MCF 10A (cell line): Measurements from ENCODE around the gene CDK2AP2. TPM values are rescaled to one million over a fixed set of nuclear protein-coding genes. Genes with fewer than 3 reads are reported as not detected.
A peak's percentile ranks its signal among the peaks of the same experiment; 100 is the strongest.

Experiments
- BruUV-seq: library from RNA; stranded (reverse); fragments of 400-500 nt; replicated peaks from 2 replicates; lab custom pipeline; 2021; lab: Mats Ljungman, UMichigan
- CTCF ChIA-PET: fragments of 300-600 bp; sonication (Branson Sonifier 250); formaldehyde crosslinking; extraction: SDS; loops from one replicate; lab custom pipeline; 2021; ENCODE audit warnings: antibody characterized with exemption, inconsistent platforms; lab: Yijun Ruan, JAX
- POLR2A ChIA-PET: fragments of 300-600, 350-650 bp; sonication (Branson Sonifier 250); formaldehyde crosslinking; extraction: SDS; loops from one replicate; lab custom pipeline; 2020; ENCODE audit warnings: antibody characterized with exemption, inconsistent platforms; lab: Yijun Ruan, JAX
- DNase-seq: peaks from one replicate; pipeline ENCODE4 v3.0.0-alpha.2; 2018; ENCODE audit not compliant: unreplicated experiment
- H3K27ac Mint-ChIP-seq: one replicate; pipeline ENCODE4 v1.8.0; 2022; ENCODE audit warnings: mild to moderate bottlenecking, low read depth, mixed read lengths; ENCODE audit not compliant: unreplicated experiment
- H3K27me3 Mint-ChIP-seq: one replicate; pipeline ENCODE4 v1.8.0; 2022; ENCODE audit warnings: mixed read lengths; ENCODE audit not compliant: insufficient read depth, unreplicated experiment
- H3K36me3 Mint-ChIP-seq: one replicate; pipeline ENCODE4 v1.8.0; 2022; ENCODE audit warnings: mild to moderate bottlenecking, moderate library complexity, mixed read lengths; ENCODE audit not compliant: insufficient read depth, unreplicated experiment
- H3K4me1 Mint-ChIP-seq: one replicate; pipeline ENCODE4 v1.8.0; 2022; ENCODE audit warnings: mixed read lengths; ENCODE audit not compliant: insufficient read depth, unreplicated experiment
- H3K4me3 Mint-ChIP-seq: one replicate; pipeline ENCODE4 v1.8.0; 2022; ENCODE audit warnings: mild to moderate bottlenecking, moderate library complexity, mixed read lengths; ENCODE audit not compliant: unreplicated experiment
- H3K9me3 Mint-ChIP-seq: one replicate; pipeline ENCODE4 v1.8.0; 2022; ENCODE audit warnings: mixed read lengths; ENCODE audit not compliant: unreplicated experiment
- intact Hi-C: fragments of 100-400 bp; cut with micrococcal nuclease; formaldehyde crosslinking; loops from 2 replicates; pipeline ENCODE4 v1.14.1; 2022
- total RNA-seq: library from RNA; stranded (reverse); gene quantifications from 2 replicates; pipeline ENCODE4 v1.2.3, GENCODE V29; 2022
- TF ChIP-seq, protein P1 (sequence below): fragments of 200-600 bp; IDR thresholded peaks from one replicate; pipeline ENCODE4 v1.8.0; 2022; ENCODE audit warnings: antibody characterized with exemption, mild to moderate bottlenecking; ENCODE audit not compliant: unreplicated experiment

The CDK2AP2 gene
- total RNA-seq, 1 experiment from 2014 or later: 93.7 TPM

- H3K27ac Mint-ChIP-seq: no peak overlapping the region
Measured at GRCh38 chr11:67470337-67471002, 37.5 kb downstream of the CDK2AP2 start.

DNA sequence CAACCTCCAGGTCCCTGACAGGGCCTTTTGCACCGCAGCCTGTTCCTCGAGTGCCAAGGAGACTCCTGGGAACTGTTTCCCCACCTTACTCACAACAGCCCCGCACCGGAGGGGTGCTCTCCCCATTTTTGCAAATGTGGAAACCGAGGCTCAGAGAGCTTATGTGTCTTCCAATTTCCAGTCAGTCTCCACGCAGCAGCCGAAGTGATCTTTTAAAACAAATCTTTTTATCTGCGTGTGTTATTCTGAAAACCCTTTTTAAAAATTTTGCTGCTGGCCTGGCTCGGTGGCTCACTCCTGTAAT, 38.5 kb downstream of the CDK2AP2 start:
- no peak for DNase-seq
- TF ChIP-seq, protein P1, sequence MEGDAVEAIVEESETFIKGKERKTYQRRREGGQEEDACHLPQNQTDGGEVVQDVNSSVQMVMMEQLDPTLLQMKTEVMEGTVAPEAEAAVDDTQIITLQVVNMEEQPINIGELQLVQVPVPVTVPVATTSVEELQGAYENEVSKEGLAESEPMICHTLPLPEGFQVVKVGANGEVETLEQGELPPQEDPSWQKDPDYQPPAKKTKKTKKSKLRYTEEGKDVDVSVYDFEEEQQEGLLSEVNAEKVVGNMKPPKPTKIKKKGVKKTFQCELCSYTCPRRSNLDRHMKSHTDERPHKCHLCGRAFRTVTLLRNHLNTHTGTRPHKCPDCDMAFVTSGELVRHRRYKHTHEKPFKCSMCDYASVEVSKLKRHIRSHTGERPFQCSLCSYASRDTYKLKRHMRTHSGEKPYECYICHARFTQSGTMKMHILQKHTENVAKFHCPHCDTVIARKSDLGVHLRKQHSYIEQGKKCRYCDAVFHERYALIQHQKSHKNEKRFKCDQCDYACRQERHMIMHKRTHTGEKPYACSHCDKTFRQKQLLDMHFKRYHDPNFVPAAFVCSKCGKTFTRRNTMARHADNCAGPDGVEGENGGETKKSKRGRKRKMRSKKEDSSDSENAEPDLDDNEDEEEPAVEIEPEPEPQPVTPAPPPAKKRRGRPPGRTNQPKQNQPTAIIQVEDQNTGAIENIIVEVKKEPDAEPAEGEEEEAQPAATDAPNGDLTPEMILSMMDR: no peak
- Mint-ChIP-seq H3K4me3 (peak overlapping the region; percentile 95), H3K4me1 (peaks cover 13% of the 10 kb centered on the region), H3K36me3 (peaks cover 10% of the 10 kb centered on the region), H3K27ac (no peak overlapping the region), H3K9me3 (no peaks in the 10 kb centered on the region), H3K27me3 (no peaks in the 10 kb centered on the region)
- ChIA-PET CTCF (interaction anchor here (0.6 to 1.2 kb wide), 8 partner anchors 16 to 239 kb away, joined by 3 to 8 read pairs (median 3); partner anchors contain the start of genes PITPNM1 and PPP1CA), POLR2A (interaction anchor here (0.6 to 3.2 kb wide), 12 partner anchors 12 to 338 kb away, joined by 3 to 48 read pairs (median 4); partner anchors contain the start of genes AIP, CORO1B, GSTP1 and PITPNM1)
- intact Hi-C loops: loop anchor here (1.0 kb wide), 2 partner anchors 37 to 68 kb away; partner anchors contain the start of gene PPP1CA
- no TSS peak for BruUV-seq

More at GRCh38 chr11:67470337-67471002, 37.5 kb downstream of the CDK2AP2 start:
- CTCF ChIA-PET: interaction anchor here (0.6 to 1.2 kb wide), 4 partner anchors 30 to 114 kb away, joined by 3 to 8 read pairs (median 4); partner anchors contain the start of genes PITPNM1 and PPP1CA
- Mint-ChIP-seq H3K27me3 (no peaks in the 10 kb centered on the region), H3K9me3 (no peaks in the 10 kb centered on the region), H3K36me3 (peaks cover 10% of the 10 kb centered on the region), H3K4me3 (peak overlapping the region; percentile 95), H3K4me1 (peaks cover 8% of the 10 kb centered on the region)
- POLR2A ChIA-PET: interaction anchor here (0.7 to 1.9 kb wide), 3 partner anchors 13 to 35 kb away, joined by 3 to 9 read pairs (median 3); partner anchors contain the start of genes AIP and PITPNM1
- intact Hi-C loops: no loop called here
- no peak for DNase-seq
- TF ChIP-seq, protein P1: no peak
- BruUV-seq: no TSS peak

- peak; percentile 88 for DNase-seq
- peaks cover 16% of the 10 kb centered on the region for H3K4me1 Mint-ChIP-seq
- ChIA-PET POLR2A (interaction anchor here (0.6 to 3.2 kb wide), 30 partner anchors 8 to 338 kb away, joined by 3 to 48 read pairs (median 4); partner anchors contain the start of genes AIP, CDK2AP2, CLCF1 and CORO1B), CTCF (interaction anchor here (0.6 to 1.9 kb wide), 13 partner anchors 8 to 238 kb away, joined by 3 to 8 read pairs (median 3); partner anchors contain the start of genes PPP1CA and RPS6KB2)
- H3K9me3 Mint-ChIP-seq: no peaks in the 10 kb centered on the region
- TF ChIP-seq, protein P1: peak; percentile 19
- H3K27me3 Mint-ChIP-seq: no peaks in the 10 kb centered on the region
- intact Hi-C loops: loop anchor here (1.0 kb wide), 2 partner anchors 37 to 68 kb away; partner anchors contain the start of gene PPP1CA
- no TSS peak for BruUV-seq
- peaks cover 14% of the 10 kb centered on the region for H3K36me3 Mint-ChIP-seq
- peak within 1 kb of the TSS; percentile 79 for H3K27ac Mint-ChIP-seq
- peak within 1 kb of the TSS; percentile 95 for H3K4me3 Mint-ChIP-seq
Measured at GRCh38 chr11:67468759-67469507, 39.0 kb downstream of the CDK2AP2 start, which contains the start of gene TMEM134. Gene TMEM134 (minus strand): TSS chr11:67469251. CDS start chr11:67469192, 59 bp downstream.
